K562 (cell line): ENCODE measurements around the gene KCTD18. TPM values are rescaled to one million over a fixed set of nuclear protein-coding genes. Genes with fewer than 3 reads are reported as not detected.

Source experiments
- ASH1L ChIP-seq: fragments of 450-650 bp; IDR thresholded peaks from 2 replicates; pipeline ENCODE4 v1.6.1; 2018; ENCODE audit warnings: borderline replicate concordance, mild to moderate bottlenecking, low read depth; ENCODE audit not compliant: partially characterized antibody
- C11orf30 ChIP-seq: fragments of 450-650 bp; IDR thresholded peaks from 2 replicates; pipeline ENCODE4 v1.6.1; 2016; ENCODE audit warnings: low read depth, mild to moderate bottlenecking
- ELF1 ChIP-seq: fragments of 200-800 bp; sonication (Bioruptor generic); IDR thresholded peaks from 2 replicates; pipeline ENCODE4 v1.6.1; 2016; ENCODE audit warnings: missing genetic modification characterization, missing compliant biosample characterization
- GABPA ChIP-seq: fragments of 200-800 bp; sonication (Bioruptor generic); conservative IDR thresholded peaks from 2 replicates; pipeline ENCODE4 v1.6.1; 2016; ENCODE audit warnings: low read depth, missing genetic modification characterization, missing compliant biosample characterization
- KAT2B ChIP-seq: IDR thresholded peaks from one replicate; pipeline ENCODE4 v1.6.1; 2012; ENCODE audit warnings: low read depth, mild to moderate bottlenecking, control low read depth, inconsistent platforms, low read length, moderate library complexity
- MTA1 ChIP-seq: fragments of 450-650 bp; IDR thresholded peaks from 2 replicates; pipeline ENCODE4 v1.6.1; 2017; ENCODE audit warnings: borderline replicate concordance
- POLR2AphosphoS5 ChIP-seq: IDR thresholded peaks from 2 replicates; pipeline ENCODE4 v1.6.1; 2011; ENCODE audit warnings: mild to moderate bottlenecking, low read depth, low read length, moderate library complexity; ENCODE audit not compliant: control insufficient read depth, insufficient read depth
- POLR2H ChIP-seq: IDR thresholded peaks from 2 replicates; pipeline ENCODE4 v1.6.1; 2016; ENCODE audit warnings: missing genetic modification characterization, low read depth, mild to moderate bottlenecking, control low read depth, missing compliant biosample characterization, moderate library complexity
- UBTF ChIP-seq, 2 experiments: IDR thresholded peaks; 2 replicates each; pipeline ENCODE4 v1.6.1; 2012; ENCODE audit warnings: improper control_type of control experiment in 2 of 2, low read depth in 2 of 2, low read length in 2 of 2, borderline replicate concordance in 1 of 2
- ZKSCAN1 ChIP-seq: fragments of 150-350 bp; IDR thresholded peaks from 2 replicates; pipeline ENCODE4 v1.6.1; 2016; ENCODE audit warnings: low read depth, low read length
- polyA plus RNA-seq, 8 experiments: library from polyadenylated mRNA; depleted of rRNA in 4 of 8; stranded (reverse) in 5 of 8; unstranded in 3 of 8; fragments of >200 nt; fragmentation: Nextera tagmentation in 2 of 8; fragmentation: Illumina TruSeq in 1 of 8; extraction: Ambion mirVana in 2 of 8; extraction: Trizol in 1 of 8; gene quantifications; 2 replicates each; pipeline versions ENCODE4 v1.2.1 to v1.2.3, GENCODE V29; 2011 to 2014; ENCODE audit warnings: inconsistent platforms in 1 of 8, missing spikeins in 1 of 8
- total RNA-seq, 7 experiments: library from RNA; depleted of rRNA in 6 of 7; stranded (reverse); fragments of >200 nt in 6 of 7; fragmentation: Illumina TruSeq in 2 of 7; extraction: Trizol in 2 of 7; gene quantifications; 2 replicates each; pipeline versions ENCODE4 v1.2.1 to v1.2.3, GENCODE V29; 2011 to 2021; ENCODE audit warnings: low replicate concordance in 1 of 7
- TF ChIP-seq, protein P1 (sequence below): IDR thresholded peaks from 2 replicates; pipeline ENCODE4 v1.6.1; 2011; ENCODE audit warnings: borderline replicate concordance, low read depth, mild to moderate bottlenecking, moderate library complexity, low read length; ENCODE audit not compliant: insufficient read depth, poor library complexity, severe bottlenecking
- TF ChIP-seq, protein P2 (sequence below): fragments of 250-450 bp; sonication (Bioruptor Pico); IDR thresholded peaks from 2 replicates; pipeline ENCODE4 v1.4.0; 2020; ENCODE audit warnings: mild to moderate bottlenecking, moderate library complexity
- TF ChIP-seq, protein P3 (sequence below): fragments of 200-800 bp; sonication (Bioruptor generic); IDR thresholded peaks from 2 replicates; pipeline ENCODE4 v1.6.1; 2017; ENCODE audit warnings: missing genetic modification characterization, missing compliant biosample characterization
- TF ChIP-seq, protein P4 (sequence below), 2 experiments: IDR thresholded peaks; 2 replicates each; pipeline ENCODE4 v1.6.1; 2011; ENCODE audit warnings: borderline replicate concordance in 1 of 2, control low read depth in 1 of 2, low read depth in 1 of 2, low read length in 1 of 2, mild to moderate bottlenecking in 1 of 2, mixed read lengths in 1 of 2, moderate library complexity in 1 of 2; ENCODE audit not compliant: insufficient read depth in 1 of 2, insufficient read length in 1 of 2, poor library complexity in 1 of 2, severe bottlenecking in 1 of 2; ENCODE audit errors: extremely low read depth in 1 of 2

The KCTD18 gene
- total and polyA plus RNA-seq, 9 of the 15 experiments (the other 6 are each of a cell fraction or from before 2014, with no cell fraction given) = 0.39 to 5.4 (median 3.8) TPM

- TF ChIP-seq ELF1 (tag) (peak; percentile 95), MTA1 (peak; percentile 64; the same call in 1 of the 2 replicates), KAT2B (no peak), POLR2H (tag) (peak; percentile 42; the same call in 1 of the 2 replicates), C11orf30 (no peak), UBTF (IDR thresholded peaks at IDR 0.05; ENCODE audit: borderline replicate concordance in 1 of 2, low read depth in 2 of 2, low read length in 2 of 2) (peak in 1 of 2 experiments; percentile 18; a peak in 1 of 4 replicates), ASH1L (no peak), POLR2AphosphoS5 (peak; percentile 54), GABPA (tag) (peak; percentile 75), ZKSCAN1 (no peak)
- TF ChIP-seq, protein P1, sequence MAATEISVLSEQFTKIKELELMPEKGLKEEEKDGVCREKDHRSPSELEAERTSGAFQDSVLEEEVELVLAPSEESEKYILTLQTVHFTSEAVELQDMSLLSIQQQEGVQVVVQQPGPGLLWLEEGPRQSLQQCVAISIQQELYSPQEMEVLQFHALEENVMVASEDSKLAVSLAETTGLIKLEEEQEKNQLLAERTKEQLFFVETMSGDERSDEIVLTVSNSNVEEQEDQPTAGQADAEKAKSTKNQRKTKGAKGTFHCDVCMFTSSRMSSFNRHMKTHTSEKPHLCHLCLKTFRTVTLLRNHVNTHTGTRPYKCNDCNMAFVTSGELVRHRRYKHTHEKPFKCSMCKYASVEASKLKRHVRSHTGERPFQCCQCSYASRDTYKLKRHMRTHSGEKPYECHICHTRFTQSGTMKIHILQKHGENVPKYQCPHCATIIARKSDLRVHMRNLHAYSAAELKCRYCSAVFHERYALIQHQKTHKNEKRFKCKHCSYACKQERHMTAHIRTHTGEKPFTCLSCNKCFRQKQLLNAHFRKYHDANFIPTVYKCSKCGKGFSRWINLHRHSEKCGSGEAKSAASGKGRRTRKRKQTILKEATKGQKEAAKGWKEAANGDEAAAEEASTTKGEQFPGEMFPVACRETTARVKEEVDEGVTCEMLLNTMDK = peak; percentile 90
- TF ChIP-seq, protein P2, sequence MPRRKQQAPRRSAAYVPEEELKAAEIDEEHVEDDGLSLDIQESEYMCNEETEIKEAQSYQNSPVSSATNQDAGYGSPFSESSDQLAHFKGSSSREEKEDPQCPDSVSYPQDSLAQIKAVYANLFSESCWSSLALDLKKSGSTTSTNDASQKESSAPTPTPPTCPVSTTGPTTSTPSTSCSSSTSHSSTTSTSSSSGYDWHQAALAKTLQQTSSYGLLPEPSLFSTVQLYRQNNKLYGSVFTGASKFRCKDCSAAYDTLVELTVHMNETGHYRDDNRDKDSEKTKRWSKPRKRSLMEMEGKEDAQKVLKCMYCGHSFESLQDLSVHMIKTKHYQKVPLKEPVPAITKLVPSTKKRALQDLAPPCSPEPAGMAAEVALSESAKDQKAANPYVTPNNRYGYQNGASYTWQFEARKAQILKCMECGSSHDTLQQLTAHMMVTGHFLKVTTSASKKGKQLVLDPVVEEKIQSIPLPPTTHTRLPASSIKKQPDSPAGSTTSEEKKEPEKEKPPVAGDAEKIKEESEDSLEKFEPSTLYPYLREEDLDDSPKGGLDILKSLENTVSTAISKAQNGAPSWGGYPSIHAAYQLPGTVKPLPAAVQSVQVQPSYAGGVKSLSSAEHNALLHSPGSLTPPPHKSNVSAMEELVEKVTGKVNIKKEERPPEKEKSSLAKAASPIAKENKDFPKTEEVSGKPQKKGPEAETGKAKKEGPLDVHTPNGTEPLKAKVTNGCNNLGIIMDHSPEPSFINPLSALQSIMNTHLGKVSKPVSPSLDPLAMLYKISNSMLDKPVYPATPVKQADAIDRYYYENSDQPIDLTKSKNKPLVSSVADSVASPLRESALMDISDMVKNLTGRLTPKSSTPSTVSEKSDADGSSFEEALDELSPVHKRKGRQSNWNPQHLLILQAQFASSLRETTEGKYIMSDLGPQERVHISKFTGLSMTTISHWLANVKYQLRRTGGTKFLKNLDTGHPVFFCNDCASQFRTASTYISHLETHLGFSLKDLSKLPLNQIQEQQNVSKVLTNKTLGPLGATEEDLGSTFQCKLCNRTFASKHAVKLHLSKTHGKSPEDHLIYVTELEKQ (CRISPR knock-in tag) = no peak
- TF ChIP-seq, protein P3, sequence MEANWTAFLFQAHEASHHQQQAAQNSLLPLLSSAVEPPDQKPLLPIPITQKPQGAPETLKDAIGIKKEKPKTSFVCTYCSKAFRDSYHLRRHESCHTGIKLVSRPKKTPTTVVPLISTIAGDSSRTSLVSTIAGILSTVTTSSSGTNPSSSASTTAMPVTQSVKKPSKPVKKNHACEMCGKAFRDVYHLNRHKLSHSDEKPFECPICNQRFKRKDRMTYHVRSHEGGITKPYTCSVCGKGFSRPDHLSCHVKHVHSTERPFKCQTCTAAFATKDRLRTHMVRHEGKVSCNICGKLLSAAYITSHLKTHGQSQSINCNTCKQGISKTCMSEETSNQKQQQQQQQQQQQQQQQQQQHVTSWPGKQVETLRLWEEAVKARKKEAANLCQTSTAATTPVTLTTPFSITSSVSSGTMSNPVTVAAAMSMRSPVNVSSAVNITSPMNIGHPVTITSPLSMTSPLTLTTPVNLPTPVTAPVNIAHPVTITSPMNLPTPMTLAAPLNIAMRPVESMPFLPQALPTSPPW (CRISPR knock-in tag) = peak; percentile 92
- TF ChIP-seq, protein P4, sequence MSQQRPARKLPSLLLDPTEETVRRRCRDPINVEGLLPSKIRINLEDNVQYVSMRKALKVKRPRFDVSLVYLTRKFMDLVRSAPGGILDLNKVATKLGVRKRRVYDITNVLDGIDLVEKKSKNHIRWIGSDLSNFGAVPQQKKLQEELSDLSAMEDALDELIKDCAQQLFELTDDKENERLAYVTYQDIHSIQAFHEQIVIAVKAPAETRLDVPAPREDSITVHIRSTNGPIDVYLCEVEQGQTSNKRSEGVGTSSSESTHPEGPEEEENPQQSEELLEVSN (IDR thresholded peaks at IDR 0.05; ENCODE audit: borderline replicate concordance in 1 of 2, extremely low read depth in 1 of 2, insufficient read depth in 1 of 2, insufficient read length in 1 of 2, low read depth in 1 of 2, low read length in 1 of 2, poor library complexity in 1 of 2, severe bottlenecking in 1 of 2) = peak in 1 of 2 experiments; percentile 61
Measured at GRCh38 chr2:200509612-200510433, at the start of gene KCTD18 (continued).
